Stomach (tissue), 4 donors: ENCODE results near the gene SACM1L.

Experiments
- EP300 ChIP-seq: sonication (generic); formaldehyde crosslinking; IDR thresholded peaks from one replicate; pipeline ENCODE4 v1.6.1; 2017; ENCODE audit warnings: antibody characterized with exemption
- POLR2A ChIP-seq, 4 donors: fragments of 450-650 bp; IDR thresholded peaks; one replicate each; pipeline ENCODE4 v1.6.1; 2016; ENCODE audit warnings: antibody characterized with exemption in 4 of 4, control low read depth in 2 of 4, mild to moderate bottlenecking in 1 of 4, moderate library complexity in 1 of 4

DNA sequence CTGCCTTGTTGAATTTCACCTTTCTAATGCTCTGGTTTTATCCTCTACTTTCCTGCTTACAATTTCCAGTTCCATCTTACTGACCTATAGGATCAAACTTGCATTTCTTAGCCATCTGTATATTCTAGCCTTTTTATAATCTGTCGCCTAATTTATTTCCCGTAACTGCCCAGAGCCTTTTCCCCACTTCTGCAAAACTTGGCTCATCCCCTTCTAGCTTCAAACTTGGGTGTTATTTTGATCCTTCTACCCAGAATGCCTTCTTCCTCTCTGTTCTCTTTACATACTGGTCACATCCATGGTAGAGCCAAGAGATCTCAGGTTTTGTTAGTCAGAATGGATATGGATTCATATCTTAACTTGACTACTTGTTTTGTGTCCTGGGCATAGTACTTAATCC lies 2.6 kb downstream of the SACM1L start:
- TF ChIP-seq POLR2A (IDR thresholded peaks at IDR 0.05), result no peak
- no peak for TF ChIP-seq EP300
